Activated naive CD4-positive, alpha-beta T cell treated with anti-CD3 and anti-CD28 coated beads for 36 hours (primary cell): Measurements from ENCODE around the gene PASK. TPM values are rescaled to one million over a fixed set of nuclear protein-coding genes. Genes with fewer than 3 reads are reported as not detected.
"Not testable (repeated sequence)": the region's sequence is repeated elsewhere in the genome, so short reads cannot be mapped to it uniquely, and the experiment has no call there.

Experiments used
- CTCF ChIA-PET: fragments of 350-600 bp; sonication (Branson Sonifier 250); formaldehyde crosslinking; loops from one replicate; lab custom pipeline; 2021; ENCODE audit warnings: antibody characterized with exemption; lab: Charles Lee
- DNase-seq: peaks from one replicate; pipeline ENCODE4 v3.0.0-alpha.2; 2020
- H3K27ac Mint-ChIP-seq: one replicate; pipeline ENCODE4 v1.8.0; 2021; ENCODE audit warnings: mild to moderate bottlenecking, mixed read lengths
- H3K27me3 Mint-ChIP-seq: one replicate; pipeline ENCODE4 v1.8.0; 2021; ENCODE audit warnings: low read depth, mixed read lengths
- H3K36me3 Mint-ChIP-seq: one replicate; pipeline ENCODE4 v1.8.0; 2021; ENCODE audit warnings: low read depth, mixed read lengths
- H3K4me1 Mint-ChIP-seq: one replicate; pipeline ENCODE4 v1.8.0; 2021; ENCODE audit warnings: low read depth, mixed read lengths
- H3K4me3 Mint-ChIP-seq: one replicate; pipeline ENCODE4 v1.8.0; 2021; ENCODE audit warnings: mild to moderate bottlenecking, moderate library complexity, mixed read lengths
- H3K9me3 Mint-ChIP-seq: one replicate; pipeline ENCODE4 v1.8.0; 2021; ENCODE audit warnings: mixed read lengths
- intact Hi-C: fragments of 100-400 bp; cut with micrococcal nuclease; formaldehyde crosslinking; loops from one replicate; pipeline ENCODE4 v1.15.1; 2023
- total RNA-seq, 2 experiments: library from RNA; stranded (reverse); gene quantifications; one replicate each; pipeline ENCODE4 v1.2.3, GENCODE V29; 2021

PASK gene
- 10 to 100 TPM; 71.5 to 72.0 TPM for total RNA-seq

- CTCF ChIA-PET: interaction anchor here (0.7 to 3.3 kb wide), 4 partner anchors 44 to 564 kb away, joined by 3 to 15 read pairs (median 4); no protein-coding TSS in a partner anchor
- peak within 1 kb of the TSS; percentile 96 for H3K4me3 Mint-ChIP-seq
- peak; percentile 98 for DNase-seq
- H3K27ac Mint-ChIP-seq: peak within 1 kb of the TSS; percentile 85
- intact Hi-C loops: loop anchor here (1.0 to 10.0 kb wide), 4 partner anchors 22 to 733 kb away; partner anchors contain the start of gene DTYMK
- no peaks in the 10 kb centered on the region for H3K27me3 Mint-ChIP-seq
- H3K9me3 Mint-ChIP-seq: no peaks in the 10 kb centered on the region
- peaks cover 9% of the 10 kb centered on the region for H3K36me3 Mint-ChIP-seq
- H3K4me1 Mint-ChIP-seq: peaks cover 36% of the 10 kb centered on the region
Measured at GRCh38 chr2:241148891-241149674, at the start of gene PASK. Gene PASK, minus strand, starts transcription at chr2:241149472. Its CDS starts 6,440 bp downstream, at chr2:241143032.

- no peak overlapping the region for H3K27ac Mint-ChIP-seq
- H3K4me1 Mint-ChIP-seq: no peaks in the 10 kb centered on the region
- CTCF ChIA-PET: interaction anchor here (1.2 kb wide), 1 partner anchor 9 kb away, joined by 3 read pairs; no protein-coding TSS in a partner anchor
- DNase-seq: no peak
- no peaks in the 10 kb centered on the region for H3K27me3 Mint-ChIP-seq
- no peaks in the 10 kb centered on the region for H3K9me3 Mint-ChIP-seq
- intact Hi-C loops: no loop called here
- H3K4me3 Mint-ChIP-seq: no peak overlapping the region
- H3K36me3 Mint-ChIP-seq: no peaks in the 10 kb centered on the region
Measured at GRCh38 chr2:241198381-241199279, 49.4 kb upstream of the PASK start.

GRCh38 chr2:241197947-241198346 lies 48.7 kb upstream of the PASK start:
- intact Hi-C loops: no loop called here
- Mint-ChIP-seq H3K4me3 (no peak overlapping the region), H3K4me1 (no peaks in the 10 kb centered on the region), H3K27ac (no peak overlapping the region), H3K36me3 (no peaks in the 10 kb centered on the region), H3K27me3 (no peaks in the 10 kb centered on the region), H3K9me3 (no peaks in the 10 kb centered on the region)
- DNase-seq: no peak
- CTCF ChIA-PET: no interaction called here

DNA sequence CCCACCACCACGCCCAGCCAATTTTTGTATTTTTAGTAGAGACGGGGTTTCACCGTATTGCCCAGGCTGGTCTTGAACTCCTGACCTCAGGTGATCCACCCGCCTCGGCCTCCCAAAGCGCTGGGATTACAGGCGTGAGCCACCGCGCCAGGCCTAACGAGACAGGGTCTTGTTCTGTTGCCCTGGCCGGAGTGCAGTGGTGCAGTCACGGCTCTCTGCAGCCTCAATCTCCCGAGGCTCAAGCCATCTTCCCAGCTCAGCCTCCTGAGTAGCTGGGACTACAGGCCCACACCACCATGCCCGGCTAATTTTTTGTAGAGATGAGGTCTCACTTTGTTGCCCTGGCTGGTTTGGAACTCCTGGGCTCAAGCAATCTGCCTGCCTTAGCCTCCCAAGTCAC lies 48.0 kb upstream of the PASK start:
- CTCF ChIA-PET, H3K27ac Mint-ChIP-seq, H3K4me1 Mint-ChIP-seq, H3K9me3 Mint-ChIP-seq, DNase-seq, H3K4me3 Mint-ChIP-seq, intact Hi-C loops, H3K36me3 Mint-ChIP-seq, H3K27me3 Mint-ChIP-seq: not testable (repeated sequence)

GRCh38 chr2:241195506-241196130 lies 46.3 kb upstream of the PASK start:
- Mint-ChIP-seq H3K4me1 (no peaks in the 10 kb centered on the region), H3K27me3 (no peaks in the 10 kb centered on the region), H3K27ac (no peak overlapping the region), H3K4me3 (no peak overlapping the region), H3K36me3 (no peaks in the 10 kb centered on the region), H3K9me3 (no peaks in the 10 kb centered on the region)
- no peak for DNase-seq
- CTCF ChIA-PET: no interaction called here
- intact Hi-C loops: no loop called here

- H3K27ac Mint-ChIP-seq: no peak overlapping the region
- CTCF ChIA-PET: no interaction called here
Measured at GRCh38 chr2:241194811-241195210, 45.5 kb upstream of the PASK start.

GRCh38 chr2:241193271-241193670 lies 44.0 kb upstream of the PASK start:
- DNase-seq: no peak
- Mint-ChIP-seq H3K27me3 (no peaks in the 10 kb centered on the region), H3K4me1 (no peaks in the 10 kb centered on the region), H3K27ac (no peak overlapping the region), H3K9me3 (no peaks in the 10 kb centered on the region), H3K4me3 (no peak overlapping the region), H3K36me3 (no peaks in the 10 kb centered on the region)
- CTCF ChIA-PET: no interaction called here
- intact Hi-C loops: no loop called here

More at GRCh38 chr2:241194811-241195210, 45.5 kb upstream of the PASK start:
- no peak for DNase-seq
- no peaks in the 10 kb centered on the region for H3K9me3 Mint-ChIP-seq
- no peak overlapping the region for H3K4me3 Mint-ChIP-seq
- intact Hi-C loops: no loop called here
- no peaks in the 10 kb centered on the region for H3K36me3 Mint-ChIP-seq
- no peaks in the 10 kb centered on the region for H3K27me3 Mint-ChIP-seq
- H3K4me1 Mint-ChIP-seq: no peaks in the 10 kb centered on the region

DNA sequence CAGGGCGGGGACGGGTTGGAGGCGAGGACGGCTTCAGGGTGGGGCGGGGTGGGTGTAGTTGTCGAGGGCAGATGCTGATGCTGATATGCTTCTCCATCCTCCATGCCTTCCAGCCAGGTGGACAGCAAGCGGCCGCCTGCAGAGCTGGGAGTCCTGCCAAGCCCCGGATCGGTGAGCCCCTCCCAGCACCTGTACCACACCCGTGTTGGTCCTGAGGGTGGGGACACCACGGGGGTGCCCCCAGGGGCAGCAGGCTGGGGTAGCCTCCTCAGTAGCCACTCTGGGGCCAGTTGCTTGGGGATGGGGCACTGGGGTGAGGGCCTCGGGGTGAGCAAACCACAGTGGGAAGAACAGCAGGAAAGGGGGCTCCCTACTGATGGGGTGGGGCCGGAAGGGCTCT lies 41.8 kb upstream of the PASK start:
- Mint-ChIP-seq H3K4me3 (no peak overlapping the region), H3K36me3 (no peaks in the 10 kb centered on the region), H3K9me3 (no peaks in the 10 kb centered on the region), H3K27me3 (no peaks in the 10 kb centered on the region), H3K4me1 (no peaks in the 10 kb centered on the region), H3K27ac (no peak overlapping the region)
- DNase-seq: no peak
- intact Hi-C loops: no loop called here
- CTCF ChIA-PET: no interaction called here

DNA sequence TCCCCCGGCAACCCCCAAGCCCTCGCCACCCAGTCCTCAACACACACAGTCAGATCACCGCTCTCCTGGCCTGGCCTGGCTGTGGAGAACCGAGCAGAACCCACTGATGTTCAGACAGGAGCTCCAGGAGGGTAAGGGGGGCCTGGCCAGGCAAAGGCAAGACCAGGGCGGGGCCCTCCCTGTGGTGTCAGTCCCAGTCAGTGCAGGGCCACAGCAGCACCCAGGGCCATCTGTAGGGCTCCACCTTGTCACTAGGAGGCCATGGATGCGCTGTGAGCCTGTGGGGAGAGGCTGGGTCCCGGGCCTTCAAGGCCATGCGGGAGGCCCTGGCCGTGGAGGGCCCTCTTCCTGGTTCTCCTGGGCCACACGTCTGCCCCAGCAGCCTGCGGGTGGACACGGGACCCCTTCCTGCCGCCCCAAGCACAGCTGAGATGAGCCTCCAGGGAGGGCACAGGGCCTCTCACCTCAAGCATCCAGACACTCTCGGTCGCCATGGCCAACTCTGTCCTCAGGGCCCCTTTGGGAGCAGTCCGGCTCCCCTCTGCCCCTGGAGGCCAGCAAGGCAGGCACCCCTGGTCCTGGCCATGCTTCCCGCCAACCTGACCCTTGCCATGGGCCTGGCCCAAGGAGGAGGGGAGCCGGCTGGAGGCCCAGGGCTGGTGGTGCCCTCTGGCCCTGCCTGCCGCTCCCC lies 41.2 kb upstream of the PASK start:
- CTCF ChIA-PET: no interaction called here
- no peak for DNase-seq
- H3K27ac Mint-ChIP-seq: no peak overlapping the region
- intact Hi-C loops: no loop called here
- H3K9me3 Mint-ChIP-seq: no peaks in the 10 kb centered on the region
- H3K36me3 Mint-ChIP-seq: no peaks in the 10 kb centered on the region
- H3K4me1 Mint-ChIP-seq: no peaks in the 10 kb centered on the region
- H3K27me3 Mint-ChIP-seq: no peaks in the 10 kb centered on the region
- no peak overlapping the region for H3K4me3 Mint-ChIP-seq

DNA sequence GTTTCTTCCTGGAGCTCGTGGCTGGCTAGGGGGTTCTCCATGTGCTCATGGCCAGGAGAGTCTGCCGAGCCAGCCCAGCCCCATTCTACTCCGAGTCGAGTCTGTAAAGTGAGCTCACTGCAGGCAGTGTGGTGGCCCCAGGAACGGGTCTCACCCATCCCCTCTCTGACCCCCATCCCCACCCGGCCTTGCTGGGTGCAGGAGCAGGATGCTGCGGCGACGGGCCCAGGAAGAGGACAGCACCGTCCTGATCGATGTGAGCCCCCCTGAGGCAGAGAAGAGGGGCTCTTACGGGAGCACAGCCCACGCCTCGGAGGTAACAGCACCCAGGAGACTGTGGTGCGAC lies 40.6 kb upstream of the PASK start:
- Mint-ChIP-seq H3K4me1 (no peaks in the 10 kb centered on the region), H3K9me3 (no peaks in the 10 kb centered on the region), H3K27ac (no peak overlapping the region), H3K36me3 (no peaks in the 10 kb centered on the region), H3K27me3 (no peaks in the 10 kb centered on the region), H3K4me3 (no peak overlapping the region)
- CTCF ChIA-PET: no interaction called here
- intact Hi-C loops: no loop called here
- DNase-seq: no peak

DNA sequence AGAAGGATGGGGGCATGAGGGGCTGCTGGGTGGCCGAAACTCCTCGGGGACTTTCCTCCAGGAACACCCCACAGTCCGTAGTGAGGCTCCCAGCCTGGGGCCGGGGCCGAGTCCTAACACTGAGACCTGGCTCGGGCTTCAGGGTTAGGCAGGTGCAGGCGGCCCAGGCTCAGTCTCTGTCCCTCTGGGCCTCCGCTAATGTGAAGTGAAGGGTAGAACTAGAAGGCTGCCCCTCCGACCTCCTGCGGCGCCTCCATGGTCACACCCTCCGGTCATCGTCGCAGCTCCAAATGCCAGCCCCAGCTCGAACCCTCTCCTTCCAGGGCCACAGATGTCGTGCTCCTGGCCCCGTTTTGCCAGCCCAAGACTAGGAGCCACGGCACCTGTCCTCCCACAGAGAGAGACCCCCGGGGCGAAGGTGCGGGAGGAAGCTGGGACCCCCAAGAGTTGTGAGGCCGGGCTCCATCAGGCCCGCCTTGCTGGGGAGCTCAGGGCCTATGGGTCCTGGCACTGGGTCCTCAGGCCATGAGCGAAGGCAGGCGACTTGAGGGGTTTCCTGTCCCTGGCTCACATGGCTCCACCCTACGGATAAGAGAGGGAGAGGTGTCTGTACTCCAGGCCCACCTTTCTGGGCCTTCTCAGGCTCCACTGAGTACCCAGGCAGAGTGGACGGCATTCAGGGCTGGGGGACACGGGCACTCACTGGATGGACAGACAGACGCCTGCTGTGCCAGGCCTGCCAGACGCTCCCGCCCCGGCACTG lies 40.0 kb upstream of the PASK start:
- Mint-ChIP-seq H3K9me3 (no peaks in the 10 kb centered on the region), H3K36me3 (no peaks in the 10 kb centered on the region), H3K27ac (no peak overlapping the region), H3K4me3 (no peak overlapping the region), H3K27me3 (no peaks in the 10 kb centered on the region), H3K4me1 (no peaks in the 10 kb centered on the region)
- no peak for DNase-seq
- intact Hi-C loops: no loop called here
- CTCF ChIA-PET: no interaction called here
